Midbrain (tissue), 1 donor: ENCODE data around the gene SPO11.
A peak's percentile ranks its signal among the peaks of the same experiment; 100 is the strongest.

ENCODE experiments used
- DNase-seq: peaks from one replicate; lab custom pipeline; 2025; lab: John Stamatoyannopoulos, UW

SPO11 gene

DNA sequence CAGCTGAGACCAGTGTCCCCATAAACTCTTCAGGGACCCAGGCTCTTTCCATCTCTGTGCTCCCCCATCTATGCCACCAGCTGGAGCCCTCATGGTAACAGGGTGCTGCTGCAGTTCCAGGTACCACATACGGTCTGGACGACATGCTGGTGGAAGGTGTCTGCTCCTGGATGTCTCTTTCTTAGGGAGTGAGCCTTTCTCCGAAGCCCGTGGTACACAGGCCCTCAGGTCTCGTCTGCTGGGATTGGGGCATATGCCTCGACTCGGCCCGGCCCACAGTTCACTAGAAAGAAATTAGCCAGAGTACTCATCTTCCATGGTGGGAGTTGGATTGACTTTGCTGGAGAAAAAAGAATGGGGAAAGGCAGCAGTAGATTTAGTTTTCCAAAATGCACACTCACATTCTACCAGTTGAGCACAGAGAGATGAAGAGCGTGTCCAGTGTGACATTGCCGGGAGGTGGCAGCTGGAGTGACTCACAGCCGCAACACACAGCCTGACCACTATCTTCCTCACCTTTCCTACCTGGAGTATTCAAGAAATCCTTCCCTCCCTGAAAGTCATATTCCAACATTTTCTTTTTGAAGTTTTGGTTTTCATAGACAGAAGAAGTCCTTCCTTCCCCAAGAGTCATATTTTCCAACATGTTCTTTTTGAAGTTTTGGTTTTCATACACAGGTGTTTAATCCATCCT, 18.6 kb upstream of the SPO11 start:
- no peak for DNase-seq

DNA sequence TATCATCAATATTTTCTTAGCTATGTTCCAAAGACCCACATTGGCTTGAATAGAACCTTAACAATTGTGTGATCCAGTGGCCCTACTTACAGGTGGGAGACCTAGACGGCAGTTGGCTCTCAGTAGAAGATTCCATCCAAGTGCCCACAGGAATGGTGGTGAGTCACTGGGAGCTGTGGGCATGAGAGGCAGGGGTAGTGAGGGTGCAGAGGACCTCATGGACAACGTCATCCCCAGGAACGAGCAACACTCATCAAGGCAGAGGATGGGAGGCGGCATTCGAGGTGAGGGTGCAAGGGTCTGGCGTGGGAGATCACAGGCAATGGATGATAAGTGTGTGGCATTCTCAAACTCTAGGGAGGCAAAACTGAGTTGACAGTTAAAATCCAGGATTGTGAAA, 17.5 kb upstream of the SPO11 start:
- DNase-seq: no peak

DNA sequence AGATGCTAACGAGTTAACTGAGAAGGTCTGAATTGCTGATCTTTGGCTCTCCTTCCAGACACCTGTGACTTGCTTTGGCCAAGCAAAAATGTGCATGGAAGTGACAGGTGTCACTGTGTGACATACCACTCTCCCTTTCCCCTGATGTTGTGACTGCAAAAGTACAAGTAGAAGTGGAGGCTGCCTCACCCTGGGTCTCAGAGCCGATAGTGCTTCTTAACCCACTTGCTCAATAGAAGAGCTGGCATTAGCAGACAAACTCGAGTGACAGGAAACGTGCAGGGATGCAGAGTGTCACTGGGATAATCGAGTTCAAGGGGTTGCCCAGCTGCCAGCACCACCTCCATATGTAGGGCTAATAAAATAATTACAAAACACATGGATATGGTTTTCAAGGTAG, 16.4 kb upstream of the SPO11 start:
- DNase-seq: no peak

DNA sequence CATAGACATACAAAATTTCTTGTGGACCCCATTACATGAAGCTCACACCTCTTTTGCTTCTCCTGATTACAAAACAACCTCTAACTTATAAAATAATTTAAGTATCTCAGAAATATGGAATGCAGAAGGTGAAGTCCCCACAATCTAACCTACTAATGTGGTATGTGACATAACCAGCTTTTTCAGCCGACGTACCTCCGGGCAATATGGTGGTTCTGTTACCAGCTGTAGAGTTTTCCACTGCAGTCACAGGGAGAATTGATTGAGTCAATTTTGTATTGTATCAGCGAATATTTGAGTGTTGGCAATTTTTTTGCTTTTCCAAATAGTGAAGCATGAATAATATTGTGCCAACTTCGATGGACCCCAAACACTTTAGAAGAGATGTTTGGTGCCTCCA, 15.7 kb upstream of the SPO11 start:
- DNase-seq: no peak

DNA sequence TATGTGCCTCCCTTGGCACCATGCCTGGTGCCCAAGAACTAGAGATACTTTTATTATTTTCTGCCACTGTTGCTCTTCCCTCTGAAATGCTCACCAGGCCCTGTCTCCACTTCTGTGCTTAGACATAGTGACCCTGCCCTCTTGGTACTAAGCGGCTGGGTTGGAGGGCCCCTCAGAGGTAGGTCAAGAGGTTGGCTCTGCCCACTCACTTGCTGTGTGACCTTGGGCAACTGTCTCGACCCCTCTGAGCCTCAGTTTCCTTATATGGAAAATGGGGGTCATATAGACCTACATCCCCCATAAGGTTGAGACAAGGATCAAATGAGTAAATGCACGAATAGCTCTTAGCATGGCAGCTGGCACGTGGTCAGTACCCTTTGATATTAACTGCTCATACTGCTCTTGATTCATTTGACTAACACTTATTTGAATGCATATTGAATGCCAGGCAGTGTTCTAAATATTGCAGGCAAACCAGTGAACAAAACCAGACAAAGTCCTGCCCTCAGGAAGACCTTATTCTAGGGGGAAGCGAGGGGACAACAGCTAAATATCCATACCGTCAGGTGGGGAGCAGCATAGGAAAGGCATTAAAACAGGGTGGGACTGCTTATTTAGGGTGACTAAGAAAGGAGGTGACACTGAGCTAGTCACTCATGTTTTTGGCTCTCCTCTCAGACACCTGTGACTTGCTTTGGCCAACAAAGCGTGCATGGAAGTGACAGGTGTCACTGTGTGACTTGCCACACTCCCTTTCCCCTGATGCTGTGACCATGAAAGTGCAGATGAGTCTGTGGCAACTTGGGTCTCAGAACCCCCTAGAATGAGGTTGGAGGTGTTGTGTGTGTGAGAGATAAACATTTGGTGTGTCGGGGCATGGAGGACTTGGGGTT, 14.3 kb upstream of the SPO11 start:
- DNase-seq: no peak

DNA sequence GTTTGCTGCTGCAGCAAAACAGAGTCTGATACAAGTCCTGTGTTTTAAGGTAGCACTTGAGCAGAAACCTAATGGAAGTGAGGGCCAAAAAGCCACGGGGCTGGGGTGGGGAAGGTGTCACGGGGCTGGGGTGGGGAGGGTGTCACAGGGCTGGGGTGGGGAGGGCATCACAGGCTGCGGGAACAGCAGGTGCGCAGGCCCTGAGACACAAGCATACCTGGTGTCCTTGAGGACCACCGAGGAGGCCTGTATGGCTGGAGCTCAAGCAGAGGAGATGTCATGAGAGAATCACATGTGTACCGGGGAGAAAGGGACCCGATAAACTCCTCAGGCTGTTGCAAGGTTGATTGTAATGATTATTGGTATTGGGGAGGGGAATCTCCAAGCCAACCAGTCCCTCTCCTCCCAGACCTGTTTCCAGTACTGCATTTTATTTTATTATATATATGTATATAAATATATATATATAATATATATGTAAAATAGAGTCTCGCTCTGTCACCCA, 13.6 kb upstream of the SPO11 start:
- no peak for DNase-seq

DNA sequence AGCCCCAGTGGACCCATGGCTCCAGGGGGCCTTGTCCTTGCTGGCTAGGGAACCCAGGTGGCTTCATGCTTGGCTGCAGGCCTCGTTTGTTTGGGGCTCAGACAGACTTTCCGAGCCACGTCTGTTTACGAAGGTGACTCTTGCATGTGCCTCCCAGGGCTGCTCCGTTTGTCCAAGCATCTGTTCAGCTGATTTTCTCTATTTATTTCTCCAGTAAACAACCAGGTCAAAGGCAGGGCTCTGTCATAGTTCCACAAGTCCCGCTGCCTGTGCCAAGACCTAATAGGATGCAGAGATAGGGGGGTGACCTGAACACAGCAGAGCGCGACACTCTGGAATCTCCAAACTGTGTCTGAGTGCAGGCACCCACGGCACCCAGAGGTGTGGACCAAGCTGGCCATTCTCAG, 12.8 kb upstream of the SPO11 start:
- no peak for DNase-seq

DNA sequence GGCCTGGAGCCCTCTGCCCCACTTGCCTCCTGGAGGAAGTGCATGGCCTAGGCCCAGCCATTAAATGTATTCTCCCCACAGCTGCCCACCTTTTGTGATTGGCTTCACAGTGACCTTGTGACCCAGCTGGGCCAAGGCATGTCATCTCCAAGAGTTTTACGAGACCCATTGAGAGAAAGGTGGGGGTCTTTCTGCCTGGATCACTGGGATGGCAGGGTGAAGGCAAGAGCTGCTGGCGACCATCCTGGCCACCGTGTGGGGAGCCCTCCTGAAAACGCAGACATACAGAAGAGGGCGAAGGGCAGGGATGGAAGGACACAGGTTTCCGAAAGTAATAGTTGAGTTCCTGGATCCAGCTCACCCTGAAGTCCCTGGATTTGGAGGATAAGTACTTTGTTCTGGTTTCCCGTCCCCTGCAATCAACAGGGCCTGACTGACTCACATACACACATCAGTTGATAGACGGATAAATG, 12.3 kb upstream of the SPO11 start:
- no peak for DNase-seq

DNA sequence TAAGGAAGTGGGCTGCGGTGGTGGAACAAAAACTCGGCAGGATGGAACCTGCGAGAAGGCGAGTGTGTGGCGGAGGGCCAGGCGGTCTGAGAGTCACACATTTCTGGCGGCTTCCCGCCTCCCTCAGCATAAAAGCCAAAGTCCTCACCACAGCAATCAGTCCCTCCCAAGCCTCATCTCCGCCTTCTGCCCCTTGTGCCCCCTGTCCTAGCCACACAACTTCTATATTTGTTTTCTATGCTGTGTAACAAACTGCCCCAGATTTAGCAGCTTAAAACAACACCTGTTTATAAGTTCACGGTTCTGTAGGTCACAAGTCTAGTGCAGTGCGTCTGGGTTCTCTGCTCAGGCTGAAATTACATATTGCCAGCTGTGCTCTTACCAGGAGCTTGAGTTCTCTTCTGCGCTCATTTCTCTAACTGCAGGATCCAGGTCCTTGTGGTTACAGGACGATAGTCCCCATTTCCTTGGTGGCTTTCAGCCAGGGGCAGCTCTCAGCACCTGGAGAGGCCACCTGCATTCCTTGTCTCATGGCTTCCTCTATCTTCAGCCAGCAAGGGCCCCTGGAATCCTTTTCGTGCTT, 11.7 kb upstream of the SPO11 start:
- no peak for DNase-seq

DNA sequence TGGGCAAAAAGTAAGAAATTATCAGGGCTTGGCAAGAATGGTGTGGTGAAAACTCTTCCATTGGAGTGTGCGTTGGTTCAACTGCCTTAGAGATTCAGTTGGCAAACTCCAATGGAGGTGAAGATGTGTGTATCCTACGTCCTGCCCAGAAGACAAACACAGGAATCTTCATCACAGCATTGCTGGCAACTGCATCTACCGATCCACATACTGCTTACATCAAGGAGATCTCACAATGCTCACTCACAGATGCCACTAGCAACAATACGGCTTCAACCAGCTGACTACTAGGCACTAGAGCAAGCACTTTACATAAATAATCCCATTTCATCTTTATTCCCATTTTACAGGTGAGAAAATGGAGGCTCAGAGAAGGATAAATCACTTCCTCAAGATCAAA, 10.0 kb upstream of the SPO11 start:
- no peak for DNase-seq

DNA sequence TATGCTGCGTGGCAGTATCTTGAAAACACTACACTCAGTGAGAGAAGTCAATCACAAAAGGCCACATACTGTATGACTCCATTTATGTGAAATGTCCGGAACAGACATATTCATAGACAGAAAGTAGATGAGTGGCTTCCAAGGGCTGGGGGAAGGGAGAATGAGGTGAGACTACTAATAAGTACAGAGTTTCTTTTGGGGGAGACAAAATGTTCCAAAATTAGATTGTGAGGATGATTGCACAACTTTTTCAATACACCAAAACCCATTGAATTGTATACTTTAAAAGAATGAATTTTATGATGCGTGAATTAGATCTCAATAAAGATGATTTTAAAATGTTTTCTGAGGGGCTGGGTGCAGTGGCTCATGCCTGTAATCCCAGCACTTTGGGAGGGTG, 9.2 kb upstream of the SPO11 start:
- DNase-seq: no peak

DNA sequence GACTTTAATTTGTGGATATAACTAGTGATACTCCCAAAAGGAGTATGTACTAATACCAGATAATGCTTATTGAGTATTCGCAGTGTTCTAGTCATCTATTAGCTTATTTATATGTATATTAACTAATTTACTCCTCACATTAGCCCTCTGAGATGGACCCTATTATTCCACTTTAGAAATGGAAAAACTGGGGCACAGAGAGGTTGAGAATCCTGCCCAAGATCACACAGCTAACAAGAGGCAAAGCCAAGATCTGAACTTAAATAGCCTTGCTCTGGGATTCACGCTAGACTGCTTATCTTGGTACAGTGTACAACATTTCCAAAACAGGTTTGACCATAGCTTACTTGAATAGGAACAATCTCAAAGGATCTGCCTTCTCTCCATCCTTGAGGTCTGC, 8.5 kb upstream of the SPO11 start:
- DNase-seq: no peak

DNA sequence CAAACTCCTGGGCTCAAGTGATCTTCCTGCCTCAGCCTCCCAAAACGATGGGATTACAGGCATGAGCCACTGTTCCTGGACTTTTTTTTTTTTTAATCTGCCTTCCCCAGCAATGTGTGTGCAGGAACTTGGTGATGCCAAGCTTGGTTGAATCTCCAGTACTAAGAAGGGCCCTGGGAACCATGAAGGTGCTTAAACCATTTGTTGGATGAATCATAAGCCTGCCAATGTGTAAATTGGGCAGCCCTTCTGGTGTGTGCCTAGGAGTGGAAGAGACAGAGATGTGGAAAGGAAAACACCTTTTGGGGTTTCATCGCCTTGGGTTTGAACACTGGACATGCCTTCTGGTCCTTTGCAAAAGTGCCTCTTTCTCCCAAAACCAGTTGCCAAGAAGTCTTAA, 7.1 kb upstream of the SPO11 start:
- no peak for DNase-seq

DNA sequence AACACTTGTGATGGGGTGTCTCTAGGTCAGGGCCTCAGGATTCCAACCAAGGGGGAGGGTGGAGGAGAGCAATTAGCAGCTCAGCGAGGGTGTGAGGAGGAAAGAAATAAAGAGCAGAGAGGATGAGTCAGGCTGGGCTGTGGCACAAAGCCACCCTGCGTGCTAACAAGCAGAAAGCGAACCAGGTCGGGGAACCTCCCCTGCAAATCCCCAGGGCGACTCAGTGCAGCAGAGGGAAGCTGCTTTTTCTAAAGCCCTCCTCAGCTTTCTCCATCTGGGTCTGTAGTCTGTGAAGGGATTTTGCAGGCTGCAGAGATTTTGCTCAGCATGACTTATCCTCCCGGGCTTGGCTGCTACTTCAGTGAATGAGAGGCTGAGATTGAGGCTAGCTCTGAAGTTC, 6.6 kb upstream of the SPO11 start:
- no peak for DNase-seq

DNA sequence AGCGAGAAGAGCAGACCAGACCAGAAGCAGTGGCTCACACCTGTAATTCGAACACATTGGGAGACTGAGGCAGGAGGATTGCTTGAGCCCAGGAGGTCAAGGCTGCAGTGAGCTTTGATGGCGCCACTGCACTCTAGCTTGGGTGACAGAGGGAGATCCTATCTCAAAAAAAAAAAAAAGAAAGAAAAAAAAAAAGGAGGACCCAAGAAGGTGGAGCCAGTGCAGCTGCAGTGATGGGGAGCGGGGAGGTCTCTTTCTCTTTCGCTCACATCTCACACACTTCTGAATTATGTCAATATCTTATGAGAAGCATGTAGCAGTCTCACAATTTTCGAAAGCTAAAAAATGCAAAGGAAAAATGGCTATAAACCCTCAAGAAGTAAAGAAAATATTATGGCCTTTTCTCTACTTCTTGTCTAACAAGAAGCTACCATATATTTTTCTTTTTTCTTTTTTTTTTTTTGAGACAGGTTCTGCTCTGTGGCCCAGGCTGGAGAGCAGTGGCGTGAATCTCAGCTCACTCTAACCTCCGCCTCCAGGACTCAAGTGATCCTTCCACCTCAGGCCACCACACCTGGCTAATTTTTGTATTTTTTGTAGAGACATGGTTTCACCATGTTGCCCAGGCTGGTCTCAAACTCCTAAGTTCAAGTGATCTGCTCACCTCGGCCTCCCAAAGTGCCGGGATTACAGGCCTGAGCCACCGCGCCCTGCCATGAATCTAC, 3.8 kb upstream of the SPO11 start:
- no peak for DNase-seq

DNA sequence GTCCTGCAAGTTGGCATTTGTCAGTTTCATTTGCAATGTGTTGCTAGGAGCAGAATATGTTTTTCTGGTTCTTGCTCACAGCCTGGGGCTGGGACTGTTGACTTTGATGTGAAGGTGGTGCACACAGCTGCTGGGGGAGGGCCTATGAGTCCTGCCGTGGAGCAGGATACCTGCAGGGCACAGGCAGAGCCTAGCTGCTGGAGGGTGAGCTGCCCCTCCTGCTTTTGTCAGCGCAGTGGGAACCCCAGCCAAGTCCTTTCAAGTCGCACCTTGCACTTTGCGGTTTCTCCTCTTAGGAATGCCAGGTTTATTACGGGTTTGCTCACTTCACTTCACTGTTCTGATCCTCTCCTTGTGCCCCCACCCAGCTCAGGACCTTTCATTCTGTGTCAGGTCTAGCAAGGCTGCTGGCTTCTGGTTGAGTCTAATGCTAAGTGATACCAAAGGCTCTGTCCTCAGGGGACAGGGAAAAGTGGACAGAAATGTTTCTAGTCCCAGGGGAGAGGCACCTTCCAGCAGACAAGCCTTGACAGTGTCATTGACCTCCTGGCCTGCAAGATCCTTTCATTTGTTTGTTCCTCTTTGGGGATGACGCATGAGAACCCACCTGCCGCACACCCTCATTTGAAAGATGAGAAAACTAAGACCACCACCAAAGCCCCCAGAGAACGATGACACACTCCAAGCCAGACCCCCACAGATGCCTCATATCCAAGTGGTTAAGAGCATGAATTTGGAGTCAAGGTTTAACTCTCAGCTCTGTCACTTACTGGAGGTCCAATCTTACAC, 2.7 kb upstream of the SPO11 start:
- no peak for DNase-seq

DNA sequence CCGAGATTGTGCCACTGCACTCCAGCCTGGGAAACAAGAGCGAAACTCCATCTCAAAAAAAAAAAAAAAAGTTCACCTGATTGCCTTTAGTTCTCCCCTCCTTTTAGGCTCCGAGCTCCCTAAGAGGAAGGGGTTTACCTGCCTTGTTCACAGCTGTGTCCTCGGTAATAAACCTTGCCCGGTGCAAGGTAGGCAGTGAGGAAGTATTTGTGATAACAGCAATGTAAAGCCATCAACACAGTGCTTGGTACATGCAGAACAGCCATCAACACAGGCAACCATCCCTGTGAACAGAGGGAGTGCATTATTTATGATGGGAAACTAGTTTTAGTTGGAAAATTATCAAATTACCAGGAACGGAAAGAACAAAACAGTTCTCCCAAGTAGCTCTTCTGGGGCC, 1.8 kb upstream of the SPO11 start:
- no peak for DNase-seq

DNA sequence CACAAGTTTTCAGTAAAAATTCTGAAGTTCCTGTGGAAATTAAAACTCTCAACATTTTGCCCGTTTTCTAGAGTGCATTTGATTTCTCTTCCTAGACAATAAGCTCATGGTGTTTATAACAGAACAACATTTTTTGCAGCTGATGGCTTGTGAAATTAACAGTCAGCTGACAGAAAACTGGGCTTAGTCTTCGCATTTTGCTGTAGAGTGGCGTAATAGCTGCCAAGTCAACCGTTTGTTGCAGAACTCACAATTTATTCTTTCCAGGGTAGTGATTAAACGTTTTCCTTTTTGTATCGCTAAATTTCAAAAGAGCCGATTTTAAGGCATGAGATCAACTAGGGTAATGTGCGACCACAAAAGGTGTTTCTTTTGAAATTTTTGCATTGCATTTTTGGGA, 1.4 kb downstream of the SPO11 start:
- DNase-seq: peak; percentile 62

DNA sequence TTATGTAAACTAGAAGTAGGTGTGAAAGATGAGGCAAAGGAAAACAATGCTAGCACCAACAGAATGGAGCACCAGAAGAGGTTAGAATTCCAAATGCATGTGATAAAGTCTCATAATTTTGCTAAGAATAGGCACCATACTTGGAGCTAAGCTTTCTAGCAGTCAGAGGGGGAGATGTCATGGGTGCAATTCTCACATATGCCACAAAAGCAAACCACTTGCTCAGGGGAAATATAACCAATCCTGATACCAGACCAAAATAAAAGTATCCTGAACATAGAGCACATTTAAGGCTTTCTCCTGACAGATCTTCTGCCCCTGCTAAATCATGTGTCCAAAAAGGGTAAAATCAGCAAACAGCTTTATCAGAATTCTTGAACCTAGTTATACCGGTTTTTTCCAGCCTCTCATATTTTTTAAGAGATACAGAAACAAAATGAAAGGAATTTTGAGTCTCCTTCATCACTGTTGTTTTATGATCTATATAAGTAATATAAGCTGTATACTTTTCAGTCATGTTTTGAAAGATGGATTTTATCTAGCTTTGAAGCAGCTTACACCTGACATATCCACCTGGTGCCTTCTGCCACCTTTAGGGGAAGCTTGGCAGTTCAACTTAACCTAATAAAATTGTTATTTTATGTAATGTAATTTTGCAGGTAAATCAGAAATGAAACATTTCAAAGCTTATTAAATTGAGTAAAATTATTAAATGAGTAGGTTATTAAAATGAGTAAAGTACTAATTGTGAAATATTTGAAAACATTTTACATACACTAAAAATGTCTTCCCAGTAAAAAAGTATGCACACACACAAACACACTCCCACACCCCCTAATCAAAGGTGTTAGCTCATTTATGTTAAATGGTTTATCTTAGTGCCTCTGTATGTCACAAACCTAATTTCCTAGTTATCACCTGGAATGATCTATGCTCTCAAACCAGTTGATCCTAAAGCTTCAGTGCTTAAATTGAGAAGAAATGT, 2.8 kb downstream of the SPO11 start:
- no peak for DNase-seq

DNA sequence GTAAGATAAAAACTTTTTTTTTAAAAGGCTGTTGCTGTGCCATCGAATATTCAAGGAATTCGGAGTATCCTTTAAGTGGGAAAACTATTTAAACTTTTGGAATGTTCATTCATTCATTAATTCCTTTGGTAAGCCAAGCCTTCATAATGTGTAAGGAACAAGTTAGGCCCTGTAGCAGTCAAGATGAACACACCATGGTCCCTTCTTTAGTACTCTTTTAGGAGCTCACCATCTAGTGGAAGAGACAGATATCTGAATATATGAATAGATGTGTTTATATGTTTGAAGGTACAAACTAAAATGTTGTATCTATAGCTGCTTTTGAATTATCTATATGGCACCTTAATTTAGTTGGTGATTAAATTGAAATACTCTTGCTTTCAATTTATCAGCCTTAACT, 5.8 kb downstream of the SPO11 start:
- peak; percentile 7 for DNase-seq
